ENCODE measurements around the gene TACC2.
A peak's percentile ranks its signal among the peaks of the same experiment; 100 is the strongest.

TACC2 gene

GRCh38 chr10:122285506-122286444, 296.8 kb downstream of the TACC2 start:
- DNase-seq: no peak

- DNase-seq: no peak
These were observed 297.9 kb downstream of the TACC2 start for GRCh38 chr10:122286867-122287266.

- DNase-seq: no peak
These were observed 298.6 kb downstream of the TACC2 start for GRCh38 chr10:122287570-122287969.

DNA sequence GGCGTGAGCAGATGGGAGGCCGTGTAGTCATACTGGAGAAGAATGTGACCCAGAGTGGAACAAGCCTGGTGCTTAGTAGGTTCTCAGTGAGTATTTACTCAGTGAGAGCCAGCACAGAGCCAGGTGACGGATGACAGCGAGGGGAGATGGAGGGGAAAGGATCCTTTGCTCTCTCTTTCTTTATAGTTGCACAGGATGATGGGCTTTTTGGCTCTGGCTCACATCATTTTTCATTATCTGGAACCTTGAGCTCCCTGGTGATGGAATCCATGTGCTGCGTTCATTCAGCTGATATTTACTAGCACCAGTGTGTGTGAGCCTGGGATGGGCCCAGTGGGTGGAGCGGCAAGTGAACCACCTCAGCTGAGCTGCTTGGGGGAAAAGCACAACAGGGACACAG, 299.3 kb downstream of the TACC2 start:
- DNase-seq: no peak

DNA sequence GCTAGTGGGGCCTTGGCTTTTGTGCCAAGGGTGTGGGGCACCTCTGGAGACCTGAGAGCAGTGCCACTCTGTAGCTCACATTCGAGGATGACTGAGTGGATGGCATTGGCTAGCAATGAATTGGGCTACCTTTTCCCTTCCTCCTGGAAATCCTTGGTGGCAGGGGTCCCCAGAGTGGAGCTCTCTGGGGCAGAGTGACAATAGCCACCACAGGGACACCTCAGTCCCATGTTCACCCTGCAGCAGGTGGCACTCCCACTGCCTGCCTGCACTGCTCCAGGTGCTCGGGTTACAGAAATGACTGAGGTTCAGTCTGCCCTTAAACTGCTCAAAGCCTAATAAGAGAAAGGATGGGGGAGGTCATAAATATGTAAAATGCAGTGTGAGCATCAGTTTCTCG, 300.0 kb downstream of the TACC2 start:
- DNase-seq: no peak

DNA sequence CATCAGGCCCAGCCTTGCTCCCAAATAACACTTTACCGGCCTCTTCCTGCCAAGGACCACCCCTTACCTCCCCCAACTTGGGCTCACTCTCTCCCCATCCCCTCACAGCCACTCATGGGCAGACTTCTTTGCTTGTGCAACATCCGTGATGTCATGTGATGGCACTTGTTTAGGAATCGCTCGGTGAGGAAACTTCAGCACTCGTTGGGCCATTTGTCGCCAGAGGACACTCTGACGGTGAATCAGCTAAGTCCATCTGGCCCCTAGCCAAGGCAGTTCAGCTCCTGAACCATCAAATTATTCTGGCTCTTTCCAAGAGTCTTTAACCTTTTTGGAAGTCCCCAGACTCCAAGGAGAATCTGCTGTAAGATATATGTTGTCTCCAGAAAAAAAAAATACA, 301.4 kb downstream of the TACC2 start:
- peak; percentile 41 for DNase-seq

DNA sequence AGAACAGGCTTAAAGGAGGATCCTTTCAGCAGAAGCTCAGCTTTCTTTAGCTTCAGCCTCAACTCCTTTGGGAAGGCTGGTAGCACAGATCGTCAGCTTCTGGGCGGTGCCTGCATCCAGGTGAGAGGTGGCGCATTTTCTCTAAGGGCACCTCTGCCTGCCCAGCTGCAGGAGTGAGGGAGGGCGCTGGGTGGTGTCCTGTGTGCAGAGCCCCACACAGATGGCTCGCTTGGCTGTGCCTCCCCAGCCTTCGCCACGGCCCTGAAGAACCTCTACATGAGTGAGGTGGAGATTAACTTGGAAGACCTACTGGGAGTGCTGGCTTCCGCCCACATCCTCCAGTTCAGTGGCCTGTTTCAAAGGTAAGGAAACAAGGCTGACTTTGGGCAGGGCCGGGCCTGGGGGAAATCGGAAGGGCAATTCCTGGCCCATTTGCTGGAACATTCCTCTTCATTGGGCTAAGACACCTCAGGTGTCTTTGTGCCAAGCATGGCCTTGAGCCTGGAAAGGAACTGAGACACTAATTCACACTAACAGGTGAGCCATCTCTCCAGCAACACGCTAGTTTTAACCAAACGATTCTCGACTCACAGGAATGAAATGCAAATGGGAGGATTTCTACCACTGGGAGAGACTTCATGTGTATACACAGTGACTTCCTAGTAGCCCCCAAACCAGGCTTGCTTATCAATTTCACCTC, 302.0 kb downstream of the TACC2 start:
- no peak for DNase-seq

DNA sequence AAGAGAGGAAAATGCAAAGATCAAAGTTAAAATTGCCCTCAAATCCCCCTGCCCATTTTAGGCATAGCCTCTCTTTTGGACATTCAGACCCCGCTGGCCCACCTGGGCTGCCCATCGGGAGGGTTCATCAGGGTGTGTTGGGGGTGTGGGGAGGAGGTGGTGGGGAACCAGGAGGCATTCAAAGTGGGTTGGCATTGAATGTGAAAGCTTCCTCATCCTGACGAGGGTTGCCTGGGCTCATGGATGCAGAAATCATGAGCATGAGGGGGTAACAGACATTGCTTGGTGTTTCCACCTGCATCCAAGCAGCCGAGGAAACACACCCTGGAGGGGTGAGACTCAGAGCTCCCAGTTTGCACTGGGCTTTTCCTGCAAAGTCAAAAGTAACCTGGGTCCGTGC, 302.8 kb downstream of the TACC2 start:
- no peak for DNase-seq

- DNase-seq: no peak
These were observed 303.4 kb downstream of the TACC2 start for GRCh38 chr10:122292376-122292775.

DNA sequence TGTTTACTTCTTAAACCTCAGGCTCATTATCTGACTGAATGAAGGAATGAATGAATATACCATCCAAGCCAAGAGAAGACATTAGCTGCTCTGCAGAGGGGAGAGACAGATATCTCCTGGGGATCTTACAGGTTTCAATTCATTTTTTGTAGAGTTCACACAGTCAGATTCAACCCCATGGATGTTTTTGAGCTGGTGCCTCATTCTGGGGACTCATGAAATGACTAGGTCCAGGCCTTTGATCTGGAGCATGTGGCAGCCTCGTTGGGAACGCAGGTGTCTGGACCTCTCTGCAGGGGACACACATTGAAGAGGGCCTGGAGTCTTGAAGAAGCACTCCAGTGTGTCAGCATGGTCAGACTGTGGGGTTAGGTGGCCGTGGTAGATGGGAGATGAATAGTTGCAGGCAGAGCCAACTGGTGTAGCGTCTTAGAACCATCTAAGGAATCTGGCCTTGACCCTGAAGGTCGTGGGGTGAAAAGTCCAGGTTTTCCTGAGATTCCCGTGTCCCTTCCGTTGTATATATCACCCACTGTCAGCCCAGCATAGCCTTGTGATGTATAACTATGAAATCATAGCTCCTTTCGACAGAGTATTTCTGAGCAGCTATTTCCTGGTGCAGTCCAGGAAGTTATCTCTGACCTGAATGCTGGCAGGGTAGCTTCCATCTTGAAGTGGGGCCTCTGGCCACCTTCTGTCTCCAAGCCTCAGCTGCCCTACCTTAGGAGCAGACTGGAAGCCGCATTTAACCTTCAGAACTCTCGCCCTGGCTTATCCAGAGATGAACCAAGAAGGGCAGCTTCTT, 304.4 kb downstream of the TACC2 start:
- DNase-seq: no peak

GRCh38 chr10:122293961-122294380, 305.0 kb downstream of the TACC2 start:
- DNase-seq: no peak

DNA sequence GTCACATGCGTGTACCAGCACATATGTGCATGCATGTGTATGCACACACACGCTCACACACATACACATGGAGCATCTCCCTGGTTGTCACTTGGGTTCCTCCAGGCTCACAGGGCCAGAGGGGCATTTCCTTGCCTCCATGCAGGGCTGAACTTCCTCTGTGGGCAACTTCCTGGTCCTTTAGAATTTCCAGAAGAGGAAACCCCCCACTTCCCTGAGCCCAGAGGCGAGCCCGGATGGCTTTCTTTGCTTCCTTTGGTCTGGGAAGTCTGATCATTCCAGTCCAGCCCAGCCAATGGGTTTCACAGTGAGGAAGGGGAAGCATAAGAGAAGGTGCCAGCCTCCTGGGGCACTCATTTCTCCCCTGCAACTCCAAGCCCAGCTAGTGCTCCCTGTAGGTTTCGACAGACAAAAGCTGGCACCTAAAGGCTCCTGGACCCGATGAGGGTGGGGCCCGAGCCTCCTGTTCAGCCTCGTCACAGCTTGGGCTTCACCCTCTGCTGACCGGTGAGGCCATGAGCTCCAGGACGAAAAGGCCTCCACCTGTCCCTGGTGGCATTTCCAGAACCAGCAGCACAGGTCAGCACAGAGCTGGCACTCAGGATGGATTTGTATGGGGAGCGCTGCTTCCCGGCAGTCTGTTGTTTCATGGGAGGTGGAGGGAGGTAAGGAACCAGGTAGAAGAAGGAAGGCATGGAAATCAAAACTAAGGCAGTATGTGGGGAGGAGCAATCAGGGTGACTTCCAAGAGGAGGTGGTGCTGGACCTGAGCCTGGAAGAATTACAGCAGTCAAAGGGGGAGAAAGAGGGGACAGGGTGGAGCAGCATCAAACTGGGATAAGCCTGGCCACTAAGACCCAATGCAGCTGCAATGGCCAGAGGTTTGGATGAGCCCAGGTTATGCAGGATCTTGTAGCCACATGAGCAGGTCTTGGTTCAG, 305.8 kb downstream of the TACC2 start:
- DNase-seq: no peak

DNA sequence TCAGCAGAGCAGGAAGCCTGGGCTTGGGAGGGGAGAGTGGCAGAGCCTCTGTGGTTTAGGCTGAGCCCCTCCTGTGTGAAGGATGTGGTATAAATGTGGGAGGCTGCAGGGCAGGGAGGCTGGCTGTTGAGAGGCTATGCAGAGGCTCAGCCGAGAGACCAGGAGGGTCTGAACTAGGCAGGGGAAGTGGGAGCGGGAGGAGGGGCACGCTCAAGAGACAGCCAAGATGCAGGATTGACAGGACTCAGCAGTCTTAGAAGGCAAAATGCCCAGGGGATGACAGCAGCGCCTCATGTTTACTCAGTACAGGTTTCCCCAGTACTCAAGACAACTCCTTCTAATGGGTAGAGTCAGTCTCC, 306.5 kb downstream of the TACC2 start:
- DNase-seq: no peak

DNA sequence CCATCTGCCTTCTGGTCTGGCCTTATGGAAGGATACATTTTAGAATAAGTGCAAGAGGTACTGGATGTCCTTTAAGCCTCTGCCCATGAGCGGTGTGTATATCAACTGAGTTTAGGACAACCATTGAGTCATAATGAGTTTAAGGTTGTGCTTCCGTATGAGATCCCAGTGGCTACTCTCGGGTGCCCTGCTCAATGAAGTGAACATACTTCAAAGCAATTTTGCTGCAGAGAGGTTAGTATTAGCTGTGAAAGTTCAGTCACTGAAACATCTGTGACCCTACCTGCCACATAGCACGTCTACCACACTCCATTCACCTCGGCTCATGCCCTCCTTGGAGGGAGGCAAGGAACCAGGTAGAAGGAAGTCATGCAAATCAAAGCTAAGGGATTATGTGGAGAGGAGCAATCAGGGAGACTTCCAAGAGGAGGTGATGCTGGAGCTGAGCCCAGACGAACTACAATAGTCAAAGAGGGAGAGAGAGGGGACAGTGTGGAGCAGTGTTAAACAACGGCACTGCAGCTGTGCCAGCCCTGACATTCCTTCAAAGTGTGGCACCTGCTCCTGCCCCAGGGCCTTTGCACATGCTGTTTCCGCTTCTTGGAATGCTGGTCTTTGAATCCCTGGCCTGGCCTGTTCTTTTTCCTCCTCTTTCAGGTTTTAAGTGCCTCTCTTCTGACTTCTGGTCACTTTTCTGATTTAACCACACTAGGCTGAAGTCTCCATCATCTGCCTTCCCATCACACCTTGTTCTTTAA, 307.6 kb downstream of the TACC2 start:
- DNase-seq: no peak

DNA sequence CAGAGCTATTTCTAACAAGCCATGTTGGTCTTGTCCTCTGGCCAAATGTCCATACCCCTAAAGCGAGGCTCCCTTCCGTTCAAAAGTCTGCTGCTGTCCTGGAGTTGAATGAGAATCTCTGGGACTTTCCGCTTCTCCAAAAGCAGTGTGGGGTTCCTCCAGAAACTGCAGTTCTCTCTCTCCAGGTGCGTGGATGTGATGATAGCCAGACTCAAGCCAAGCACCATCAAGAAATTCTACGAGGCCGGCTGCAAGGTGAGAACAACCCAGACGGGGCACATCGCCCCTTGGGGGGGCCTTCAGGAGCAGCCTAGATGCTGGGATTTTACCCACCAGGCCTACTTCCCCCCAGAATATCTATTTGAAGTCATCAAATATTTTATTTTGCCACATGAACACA, 308.6 kb downstream of the TACC2 start:
- no peak for DNase-seq

DNA sequence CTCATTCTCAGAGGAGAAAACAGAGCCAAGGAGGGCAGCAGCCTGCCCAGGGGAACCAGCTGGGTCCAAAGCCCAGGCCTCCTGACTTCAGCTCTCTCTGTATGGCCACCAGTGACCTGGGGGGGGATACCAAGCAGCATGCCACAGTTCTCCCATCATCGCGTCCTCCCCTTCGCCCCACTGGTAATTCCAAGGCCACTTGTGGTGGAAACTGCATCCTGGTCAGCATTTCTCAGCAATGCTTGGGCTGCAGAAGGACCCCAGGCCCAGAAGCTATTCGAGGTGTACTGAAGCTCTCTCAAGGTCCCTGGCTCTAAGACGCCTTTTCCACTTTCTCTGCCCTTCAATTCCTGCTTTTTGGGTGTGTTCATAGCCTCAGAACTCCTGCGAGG, 309.2 kb downstream of the TACC2 start:
- no peak for DNase-seq

DNA sequence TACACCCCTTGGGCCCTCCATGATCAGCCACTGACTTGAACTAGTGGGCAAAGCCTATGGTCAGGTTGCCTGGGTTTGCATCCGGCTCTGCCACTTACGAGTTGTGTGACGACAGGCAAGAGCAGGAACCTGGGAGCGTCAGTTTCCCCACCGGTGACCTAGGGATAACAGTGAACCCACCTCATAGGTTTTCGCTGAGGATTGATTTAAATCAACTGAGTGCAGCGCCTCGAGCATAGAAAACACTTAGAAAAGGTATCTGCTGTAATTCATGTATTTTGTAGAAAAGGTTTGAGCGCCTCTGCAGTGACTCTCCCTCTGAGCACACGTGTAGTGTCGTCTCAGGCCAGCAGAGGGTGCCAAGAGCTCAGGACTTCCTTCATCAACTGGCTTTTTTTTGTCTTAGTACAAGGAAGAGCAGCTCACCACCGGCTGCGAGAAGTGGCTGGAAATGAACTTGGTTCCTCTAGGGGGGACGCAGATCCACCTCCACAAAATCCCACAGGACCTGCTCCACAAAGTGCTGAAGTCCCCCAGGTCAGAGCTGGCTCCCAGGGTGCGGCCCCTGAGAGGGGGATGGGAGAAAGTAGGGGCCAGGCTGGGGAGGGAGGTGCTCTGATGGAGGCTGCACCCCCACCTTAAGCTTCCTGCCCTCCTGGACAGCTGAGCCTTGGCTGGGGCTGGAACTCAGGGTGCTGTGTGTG, 309.8 kb downstream of the TACC2 start:
- DNase-seq: peak; percentile 72

- DNase-seq: no peak
These were observed 310.6 kb downstream of the TACC2 start for GRCh38 chr10:122299423-122300075.

DNA sequence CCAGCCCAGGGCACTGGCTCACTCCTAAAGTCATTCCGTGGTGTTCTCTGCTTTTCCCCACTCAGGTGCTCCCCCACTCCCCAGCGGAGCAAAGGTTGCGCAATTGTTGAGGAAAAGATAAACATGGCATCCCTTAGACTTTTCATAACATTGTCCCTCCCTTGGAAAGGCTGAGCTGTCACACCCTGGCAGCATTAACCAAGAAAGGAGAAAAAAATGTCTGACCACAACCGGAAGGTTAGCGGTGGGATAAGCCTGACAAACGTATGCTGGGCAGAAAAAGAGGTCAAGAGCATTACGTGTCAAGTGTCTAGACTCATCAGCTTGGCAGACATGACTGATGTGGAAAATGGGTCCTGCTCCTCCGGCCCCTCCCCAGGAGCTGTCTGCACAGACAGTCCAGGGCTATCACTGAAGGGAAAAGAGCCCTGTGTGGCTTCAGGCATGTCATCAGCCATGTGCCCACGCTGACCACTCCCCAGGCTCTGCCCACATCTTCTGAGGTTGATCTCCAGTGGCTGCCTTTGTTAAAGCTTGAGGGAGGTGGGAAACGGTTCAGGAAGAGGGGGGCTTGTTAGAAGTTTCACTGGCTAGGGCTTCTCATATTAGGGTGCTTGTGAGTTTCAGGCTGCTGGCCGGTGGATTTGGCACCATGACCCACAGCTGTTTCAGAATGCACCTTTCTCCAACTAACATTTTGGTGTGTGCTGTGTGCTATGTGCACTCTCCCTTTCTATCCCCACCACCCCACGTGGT, 312.3 kb downstream of the TACC2 start:
- peak; percentile 80 for DNase-seq

DNA sequence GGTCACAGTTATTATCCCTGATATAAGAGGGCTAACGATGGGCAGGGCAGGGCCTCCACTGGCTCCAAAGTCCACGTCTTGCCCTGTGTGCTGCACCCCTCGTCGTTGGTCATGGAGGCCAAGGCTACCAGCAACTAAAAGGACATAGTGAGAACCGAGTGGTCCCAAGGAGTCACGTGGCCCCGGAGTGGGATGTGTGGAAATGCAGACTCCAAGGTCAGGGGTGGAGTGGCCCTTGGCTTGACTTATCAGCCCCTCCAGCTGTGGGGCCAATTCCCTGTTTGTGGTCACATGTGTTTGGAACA, 312.8 kb downstream of the TACC2 start:
- no peak for DNase-seq

All from MV-4-11 (cell line).